Natural killer cell treated with Interleukin-12 subunit alpha and Interleukin-12 subunit beta and Interleukin-15 and Interleukin-18, amount 100 ng/mL, for 72 hours (primary cell): ENCODE data around the gene UTP4. TPM values are rescaled to one million over a fixed set of nuclear protein-coding genes. Genes with fewer than 3 reads are reported as not detected.

Experiments used
- ATAC-seq, 2 donors: fragments of 150-1000 bp; cut with Tn5 transposase in 1 of 2; sonication (Bioruptor Pico), chemical (Tn5 transposase) in 1 of 2; 2 replicates each; pipeline ENCODE4 v1.10.0; 2021
- DNase-seq: peaks from one replicate; pipeline ENCODE4 v3.0.0; 2022; ENCODE audit warnings: low spot score
- H3K27ac Mint-ChIP-seq, 2 donors: 1 replicate in 1 of 2; 2 replicates in 1 of 2; pipeline ENCODE4 v1.8.0; 2022; ENCODE audit warnings: mixed read lengths in 2 of 2, mild to moderate bottlenecking in 1 of 2, moderate library complexity in 1 of 2
- H3K27me3 Mint-ChIP-seq, 2 donors: 1 replicate in 1 of 2; 2 replicates in 1 of 2; pipeline ENCODE4 v1.8.0; 2022; ENCODE audit warnings: mixed read lengths in 2 of 2
- H3K36me3 Mint-ChIP-seq: one replicate; pipeline ENCODE4 v1.8.0; 2022; ENCODE audit warnings: mixed read lengths
- H3K4me1 Mint-ChIP-seq, 2 donors: 1 replicate in 1 of 2; 2 replicates in 1 of 2; pipeline ENCODE4 v1.8.0; 2022; ENCODE audit warnings: low read depth in 2 of 2, mixed read lengths in 2 of 2, mild to moderate bottlenecking in 1 of 2
- H3K4me3 Mint-ChIP-seq: one replicate; pipeline ENCODE4 v1.8.0; 2022; ENCODE audit warnings: mixed read lengths
- H3K9me3 Mint-ChIP-seq: 2 replicates; pipeline ENCODE4 v1.8.0; 2022; ENCODE audit warnings: mixed read lengths
- total RNA-seq, 2 donors: library from RNA; stranded (reverse); gene quantifications; one replicate each; pipeline ENCODE4 v1.2.3, GENCODE V29; 2022

Gene UTP4
- total RNA-seq, 2 donors from 2014 or later, result 72.9 to 92.0 TPM

DNA sequence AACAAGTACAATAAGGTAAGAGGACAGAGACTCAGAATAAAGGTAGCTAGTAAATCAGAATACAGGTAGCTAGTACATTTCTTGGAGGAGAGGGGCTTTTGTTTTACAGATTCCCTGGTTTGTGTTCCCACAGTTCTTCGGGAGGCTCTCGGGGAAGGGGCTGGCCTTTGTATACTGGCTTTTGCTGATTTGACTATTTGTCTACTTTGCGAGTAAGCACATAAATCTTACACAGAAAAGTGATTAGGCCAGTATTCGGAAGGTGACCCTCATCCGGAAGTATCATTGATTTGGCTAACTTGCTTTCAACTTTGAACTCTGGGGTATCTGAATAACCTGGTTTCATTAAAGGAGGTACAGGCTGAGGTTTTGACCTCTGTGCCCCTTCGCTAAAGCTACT is 33.1 kb downstream of the UTP4 start:
- H3K4me3 Mint-ChIP-seq, result no peak overlapping the region

DNA sequence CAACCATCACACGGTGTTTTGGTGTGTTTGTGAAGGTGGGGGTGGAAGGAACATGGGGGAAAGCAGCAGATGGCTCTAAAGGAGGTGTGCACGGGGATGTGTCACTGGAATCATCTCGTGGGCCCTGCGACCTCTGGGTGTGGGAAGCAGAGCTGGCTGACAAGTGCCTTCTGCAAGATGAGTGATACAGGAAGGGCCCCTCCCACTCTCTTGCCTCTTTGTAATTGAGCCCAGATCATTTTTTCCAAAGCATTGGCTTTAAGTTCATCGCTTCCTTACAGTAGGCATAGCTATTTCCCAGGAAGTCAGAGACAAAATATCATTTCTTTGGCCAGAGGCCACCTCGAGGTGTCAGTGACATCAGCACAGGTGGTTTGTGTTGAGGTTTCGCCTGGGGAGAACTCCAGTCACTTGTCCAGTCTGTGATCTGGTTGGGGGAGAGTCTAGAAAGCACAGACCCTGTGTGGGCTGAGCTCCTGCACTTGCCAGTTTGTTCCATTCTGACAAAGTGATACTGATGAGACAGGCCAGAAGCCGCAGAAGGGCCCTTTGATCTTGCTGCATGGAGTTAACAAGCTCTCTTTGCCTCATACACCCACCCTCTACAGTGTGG is 33.9 kb downstream of the UTP4 start:
- Mint-ChIP-seq H3K4me1 (peaks cover 10 to 21% of the 10 kb centered on the region in 2 donors), H3K27ac (peak overlapping the region in 1 of 2 donors; percentile 63), H3K27me3 (no peaks in the 10 kb centered on the region), H3K36me3 (peaks cover 25% of the 10 kb centered on the region), H3K9me3 (no peaks in the 10 kb centered on the region), H3K4me3 (peak overlapping the region; percentile 60)
- ATAC-seq (peak; percentile 56 to 72), DNase-seq (no peak)

More for the DNA sequence above, 33.1 kb downstream of the UTP4 start:
- no peak for DNase-seq
- no peaks in the 10 kb centered on the region for H3K27me3 Mint-ChIP-seq
- no peak for ATAC-seq
- no peak overlapping the region for H3K27ac Mint-ChIP-seq
- peaks cover 10 to 21% of the 10 kb centered on the region in 2 donors for H3K4me1 Mint-ChIP-seq
- H3K9me3 Mint-ChIP-seq, result no peaks in the 10 kb centered on the region
- peaks cover 30% of the 10 kb centered on the region for H3K36me3 Mint-ChIP-seq

DNA sequence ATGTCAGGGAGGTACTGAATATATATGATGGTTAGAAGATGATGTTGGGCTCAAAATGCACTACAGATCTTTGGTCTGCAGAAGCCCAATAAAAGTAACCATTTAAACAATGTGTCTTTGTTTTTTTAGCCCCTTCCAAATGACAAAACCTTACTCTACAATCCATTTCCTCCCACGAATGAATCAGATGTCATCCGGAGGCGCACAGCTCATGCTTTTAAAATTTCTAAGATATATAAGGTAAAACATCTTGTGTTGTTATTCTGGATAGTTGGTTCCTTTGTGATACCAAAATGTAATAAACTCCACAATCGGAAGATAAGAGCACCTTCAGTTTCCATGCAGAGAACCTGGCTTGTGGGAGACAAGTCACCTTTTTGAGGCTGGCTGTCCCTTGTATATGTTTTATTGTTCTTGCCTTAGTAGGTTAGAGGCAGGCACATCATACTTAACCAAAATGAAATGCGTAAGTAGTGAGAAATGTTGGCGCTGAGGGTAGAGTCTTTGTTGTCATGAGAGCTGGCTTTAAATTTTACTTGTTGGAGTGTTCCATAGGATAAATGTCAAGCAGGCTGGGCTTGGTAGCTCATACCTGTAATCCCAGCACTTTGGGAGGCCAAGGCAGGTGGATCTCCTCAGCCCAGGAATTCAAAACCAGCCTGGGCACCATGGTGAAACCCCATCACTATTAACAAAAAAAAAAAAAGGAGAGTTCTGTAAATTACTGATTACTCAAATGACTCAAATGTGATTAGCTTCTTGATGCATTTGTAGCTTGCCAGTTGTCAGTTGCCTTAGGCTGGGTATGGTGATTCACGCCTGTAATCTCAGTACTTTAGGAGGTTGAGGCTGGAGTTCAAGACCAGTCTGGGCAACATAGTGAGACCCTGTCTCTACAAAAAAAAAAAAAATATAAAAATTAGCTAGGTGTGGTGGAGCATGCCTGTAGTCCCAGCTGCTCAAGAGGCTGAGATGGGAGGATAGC is 34.8 kb downstream of the UTP4 start:
- ATAC-seq (no peak), DNase-seq (no peak)
- Mint-ChIP-seq H3K36me3 (peaks cover 23% of the 10 kb centered on the region), H3K27ac (peak overlapping the region in 1 of 2 donors; percentile 63), H3K4me1 (peaks cover 10 to 21% of the 10 kb centered on the region in 2 donors), H3K27me3 (no peaks in the 10 kb centered on the region), H3K4me3 (no peak overlapping the region), H3K9me3 (no peaks in the 10 kb centered on the region)

DNA sequence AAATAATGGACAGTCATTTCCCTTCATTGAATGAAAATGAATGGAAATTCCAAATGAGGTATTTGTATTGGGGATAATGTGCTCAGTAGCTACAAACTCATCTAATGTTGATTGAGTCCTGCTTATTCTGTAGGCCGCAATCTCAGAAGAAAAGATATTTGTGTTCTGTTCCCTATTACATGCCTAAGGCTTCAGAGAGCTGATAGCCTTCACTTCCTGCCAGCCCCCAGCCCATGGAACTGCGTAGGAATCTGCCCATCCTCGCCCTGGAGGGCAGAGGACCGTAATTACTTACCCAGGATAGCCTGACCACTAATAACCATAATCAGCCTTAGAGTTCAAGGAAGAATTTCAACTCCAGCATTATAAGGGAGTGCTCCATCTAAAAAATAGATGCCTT is 36.6 kb downstream of the UTP4 start:
- no peak overlapping the region for H3K4me3 Mint-ChIP-seq
- H3K27ac Mint-ChIP-seq, result no peak overlapping the region
- peaks cover 18% of the 10 kb centered on the region for H3K36me3 Mint-ChIP-seq
- no peaks in the 10 kb centered on the region for H3K27me3 Mint-ChIP-seq
- no peaks in the 10 kb centered on the region for H3K9me3 Mint-ChIP-seq
- peaks cover 18 to 28% of the 10 kb centered on the region in 2 donors for H3K4me1 Mint-ChIP-seq
- DNase-seq, result no peak
- no peak for ATAC-seq

DNA sequence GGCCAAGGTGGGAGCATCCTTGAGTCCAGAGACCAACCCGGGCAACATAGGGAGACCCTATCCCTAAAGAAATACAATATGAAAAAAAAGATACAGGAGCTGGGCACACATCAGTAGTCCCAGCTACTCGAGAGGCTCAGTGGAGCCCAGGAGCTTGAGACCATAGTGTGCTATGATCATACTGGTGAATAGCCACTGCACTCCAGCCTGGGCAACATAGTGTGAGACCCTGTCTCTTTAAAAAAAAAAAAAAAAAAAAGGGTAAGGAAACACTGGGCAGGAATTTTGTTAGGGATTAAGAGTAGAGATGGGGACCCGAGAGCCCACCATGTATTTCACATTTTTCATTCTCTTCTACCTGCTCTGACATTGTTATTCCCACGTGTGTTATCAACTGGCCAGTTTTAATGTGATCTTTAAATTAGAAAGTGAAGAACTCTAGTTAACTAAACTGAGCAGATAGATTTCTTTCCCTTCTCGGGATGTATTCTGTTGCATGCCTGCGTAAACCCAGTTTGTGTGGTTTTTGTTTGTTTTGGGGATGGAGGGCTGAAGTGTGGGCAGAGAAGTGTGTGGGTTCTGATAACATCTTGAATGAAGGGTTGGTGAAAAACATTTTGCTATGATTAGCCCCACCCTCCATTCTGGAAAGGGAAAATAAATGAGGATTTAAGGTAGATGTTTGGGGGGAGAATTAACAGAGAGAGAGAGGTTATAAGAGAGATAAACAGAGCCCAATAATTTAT is 37.3 kb downstream of the UTP4 start:
- H3K36me3 Mint-ChIP-seq, result peaks cover 18% of the 10 kb centered on the region
- no peaks in the 10 kb centered on the region for H3K9me3 Mint-ChIP-seq
- no peak overlapping the region for H3K27ac Mint-ChIP-seq
- peaks cover 18 to 28% of the 10 kb centered on the region in 2 donors for H3K4me1 Mint-ChIP-seq
- ATAC-seq (no peak), DNase-seq (no peak)
- H3K4me3 Mint-ChIP-seq, result no peak overlapping the region
- H3K27me3 Mint-ChIP-seq, result no peaks in the 10 kb centered on the region

DNA sequence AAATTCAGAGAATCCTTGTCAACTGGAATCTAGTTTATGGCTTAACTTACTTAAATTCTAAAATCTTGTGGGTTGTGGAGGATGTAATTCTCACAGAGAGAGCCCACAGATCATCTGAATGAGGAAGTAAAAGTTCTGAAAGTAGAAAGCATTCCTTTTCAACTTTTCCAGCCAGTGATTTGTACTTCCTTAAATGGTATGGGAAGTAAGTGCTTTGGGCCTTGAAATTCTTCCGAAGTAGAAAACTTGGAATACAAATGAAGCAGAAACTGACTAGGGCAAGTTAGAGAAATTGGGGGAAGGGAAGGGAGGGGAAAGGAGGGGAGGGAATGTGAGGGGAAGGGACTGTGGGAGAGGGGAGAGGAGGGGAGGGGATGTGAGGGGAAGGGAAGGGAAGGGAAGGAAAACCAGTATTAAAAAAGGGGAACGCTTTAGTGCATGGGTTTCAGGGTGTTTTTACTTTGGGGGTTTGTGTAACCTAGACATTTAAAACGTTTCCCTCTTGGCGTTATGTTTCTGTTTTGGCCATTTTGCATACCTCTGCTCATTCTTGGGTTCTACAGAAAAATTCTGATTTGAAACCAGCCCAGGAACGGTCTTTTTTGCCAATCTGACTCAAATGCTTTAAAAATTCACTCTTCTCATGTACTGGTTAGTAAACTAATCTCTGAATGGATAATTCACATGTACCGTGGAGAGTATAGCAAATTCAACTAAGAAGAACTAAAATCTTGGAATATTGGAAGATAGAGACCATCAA is 39.1 kb downstream of the UTP4 start:
- Mint-ChIP-seq H3K4me1 (peaks cover 11 to 22% of the 10 kb centered on the region in 2 donors), H3K27me3 (no peaks in the 10 kb centered on the region), H3K9me3 (no peaks in the 10 kb centered on the region), H3K27ac (no peak overlapping the region), H3K4me3 (no peak overlapping the region), H3K36me3 (peaks cover 14% of the 10 kb centered on the region)
- no peak for ATAC-seq
- DNase-seq, result no peak

DNA sequence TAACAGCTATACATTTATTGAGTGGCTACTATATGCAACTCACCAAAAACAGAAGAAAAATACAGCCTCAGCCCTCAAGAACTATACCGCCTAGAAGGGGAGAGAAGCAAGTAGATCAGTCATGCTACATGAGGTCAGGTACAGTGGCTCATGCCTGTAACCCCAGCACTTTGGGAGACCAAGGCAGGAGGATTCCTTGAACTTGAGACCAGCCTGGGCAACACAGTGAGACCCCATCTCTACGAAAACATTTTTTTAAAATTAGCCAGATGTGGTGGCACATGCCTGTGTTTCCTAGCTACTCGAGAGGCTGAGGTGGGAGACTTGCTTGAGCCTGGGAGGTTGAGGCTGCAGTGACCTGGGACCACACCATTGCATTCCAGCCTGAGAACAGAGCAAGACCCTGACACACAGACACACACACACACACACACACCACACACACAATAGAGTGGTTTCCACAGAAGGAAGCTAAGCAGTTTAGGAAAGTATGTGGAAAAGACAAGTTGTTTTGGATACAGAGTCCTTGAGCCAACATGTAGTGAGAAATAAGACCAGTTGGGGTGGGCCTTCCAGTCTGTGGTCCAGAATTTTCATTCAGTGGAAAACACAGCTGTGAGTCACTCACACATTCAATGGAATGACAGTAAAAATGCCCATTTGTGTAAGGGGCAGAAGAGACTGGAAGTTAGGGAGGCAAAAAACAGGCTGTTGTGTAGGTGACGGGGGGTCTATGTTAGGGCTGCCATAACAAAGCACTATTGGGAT is 43.8 kb downstream of the UTP4 start:
- Mint-ChIP-seq H3K4me1 (peaks cover 18 to 19% of the 10 kb centered on the region in 2 donors), H3K27me3 (no peaks in the 10 kb centered on the region), H3K36me3 (no peaks in the 10 kb centered on the region), H3K9me3 (no peaks in the 10 kb centered on the region), H3K4me3 (no peak overlapping the region), H3K27ac (no peak overlapping the region)
- DNase-seq (no peak), ATAC-seq (no peak)

DNA sequence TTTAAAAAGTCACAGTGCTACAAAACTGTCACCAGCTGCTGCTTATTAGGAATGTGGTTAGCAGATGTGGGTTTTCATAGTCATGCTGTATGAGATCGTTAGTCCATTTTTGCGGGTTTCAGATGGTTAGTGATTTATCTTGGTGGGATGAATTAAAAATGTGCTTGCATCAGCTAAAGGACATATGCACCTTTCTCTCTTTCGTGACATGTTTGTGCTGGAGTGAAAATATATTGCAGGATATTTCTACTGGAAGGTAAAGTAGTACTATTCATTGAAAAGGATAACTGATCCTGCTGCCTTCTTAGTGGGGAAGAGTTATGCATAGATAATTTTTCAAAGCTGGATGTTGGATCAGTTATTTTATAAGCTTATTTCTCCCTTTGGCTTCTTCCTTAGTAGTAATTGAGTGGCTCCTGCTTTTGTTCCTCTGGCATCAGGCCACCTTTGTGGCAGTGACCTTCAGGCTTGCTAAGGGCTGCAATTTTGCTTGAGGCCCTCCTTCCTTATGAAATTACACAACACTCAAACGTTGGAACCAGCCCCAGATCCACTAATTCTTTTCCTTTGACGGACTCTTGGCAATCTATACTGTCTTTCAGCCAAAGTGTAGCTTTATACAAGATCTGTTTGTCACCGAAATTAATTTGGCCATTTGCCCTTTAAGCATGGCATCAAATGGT is 47.0 kb downstream of the UTP4 start:
- ATAC-seq (no peak), DNase-seq (no peak)
- H3K4me3 Mint-ChIP-seq, result no peak overlapping the region
- H3K27ac Mint-ChIP-seq, result no peak overlapping the region
- H3K9me3 Mint-ChIP-seq, result no peaks in the 10 kb centered on the region
- peaks cover 11 to 13% of the 10 kb centered on the region in 2 donors for H3K4me1 Mint-ChIP-seq
- no peaks in the 10 kb centered on the region for H3K36me3 Mint-ChIP-seq
- no peaks in the 10 kb centered on the region for H3K27me3 Mint-ChIP-seq

DNA sequence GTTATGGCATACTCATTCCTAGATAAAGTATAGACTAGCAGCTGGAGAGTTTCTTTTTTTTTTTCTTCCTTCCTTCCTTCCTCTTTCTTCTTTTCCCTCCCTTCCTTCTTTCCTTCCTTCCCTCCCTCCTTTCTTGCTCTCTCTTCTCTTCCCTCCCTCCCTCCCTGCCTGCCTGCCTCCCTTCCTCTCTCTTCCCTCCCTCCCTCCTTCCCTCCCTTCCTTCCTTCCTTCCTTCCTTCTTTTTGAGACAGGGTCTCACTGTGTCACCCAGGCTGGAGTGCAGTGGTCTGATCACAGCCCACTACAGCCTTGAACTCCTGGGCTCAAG is 47.5 kb downstream of the UTP4 start:
- H3K9me3 Mint-ChIP-seq, result no peaks in the 10 kb centered on the region
- no peak for ATAC-seq

DNA sequence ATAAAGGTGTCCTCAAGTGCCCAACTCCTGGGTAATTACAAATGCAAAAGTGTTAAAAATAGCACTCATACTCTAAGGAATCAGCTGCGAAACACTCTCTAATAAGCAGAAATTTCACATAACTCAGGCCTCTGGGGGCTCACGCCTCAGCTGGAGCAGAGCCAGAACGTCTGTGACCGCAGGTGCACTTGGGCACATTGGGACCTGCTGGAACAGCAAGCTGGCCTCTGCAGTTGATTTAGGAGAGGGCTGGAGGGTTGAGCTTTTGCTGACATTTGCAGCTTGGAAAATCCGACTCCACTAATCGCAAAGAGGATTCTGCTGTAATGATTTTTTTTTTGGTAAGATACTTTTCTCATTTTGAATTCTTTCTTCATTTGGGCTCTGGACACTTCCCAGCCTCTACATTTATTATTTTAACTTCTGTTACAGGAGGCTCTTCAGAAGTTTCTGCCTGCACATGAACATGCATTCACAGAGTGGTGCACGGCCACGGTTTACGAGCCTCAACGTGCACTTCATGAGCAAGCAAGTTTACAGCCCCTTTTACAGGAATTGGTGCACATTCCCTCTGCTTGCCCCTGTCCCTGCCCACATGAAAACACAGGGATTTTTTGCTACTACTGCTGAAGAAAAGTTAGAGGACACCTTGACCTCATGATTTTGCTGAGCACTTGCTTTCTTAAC is 50.4 kb downstream of the UTP4 start:
- Mint-ChIP-seq H3K4me3 (no peak overlapping the region), H3K27me3 (no peaks in the 10 kb centered on the region), H3K4me1 (peaks cover 24 to 26% of the 10 kb centered on the region in 2 donors), H3K27ac (no peak overlapping the region), H3K9me3 (no peaks in the 10 kb centered on the region), H3K36me3 (no peaks in the 10 kb centered on the region)
- ATAC-seq (no peak), DNase-seq (no peak)

More for the DNA sequence above, 47.5 kb downstream of the UTP4 start:
- no peaks in the 10 kb centered on the region for H3K36me3 Mint-ChIP-seq
- no peak overlapping the region for H3K27ac Mint-ChIP-seq
- H3K4me1 Mint-ChIP-seq, result peaks cover 16% of the 10 kb centered on the region in 2 donors
- DNase-seq, result no peak
- no peak overlapping the region for H3K4me3 Mint-ChIP-seq
- no peaks in the 10 kb centered on the region for H3K27me3 Mint-ChIP-seq

DNA sequence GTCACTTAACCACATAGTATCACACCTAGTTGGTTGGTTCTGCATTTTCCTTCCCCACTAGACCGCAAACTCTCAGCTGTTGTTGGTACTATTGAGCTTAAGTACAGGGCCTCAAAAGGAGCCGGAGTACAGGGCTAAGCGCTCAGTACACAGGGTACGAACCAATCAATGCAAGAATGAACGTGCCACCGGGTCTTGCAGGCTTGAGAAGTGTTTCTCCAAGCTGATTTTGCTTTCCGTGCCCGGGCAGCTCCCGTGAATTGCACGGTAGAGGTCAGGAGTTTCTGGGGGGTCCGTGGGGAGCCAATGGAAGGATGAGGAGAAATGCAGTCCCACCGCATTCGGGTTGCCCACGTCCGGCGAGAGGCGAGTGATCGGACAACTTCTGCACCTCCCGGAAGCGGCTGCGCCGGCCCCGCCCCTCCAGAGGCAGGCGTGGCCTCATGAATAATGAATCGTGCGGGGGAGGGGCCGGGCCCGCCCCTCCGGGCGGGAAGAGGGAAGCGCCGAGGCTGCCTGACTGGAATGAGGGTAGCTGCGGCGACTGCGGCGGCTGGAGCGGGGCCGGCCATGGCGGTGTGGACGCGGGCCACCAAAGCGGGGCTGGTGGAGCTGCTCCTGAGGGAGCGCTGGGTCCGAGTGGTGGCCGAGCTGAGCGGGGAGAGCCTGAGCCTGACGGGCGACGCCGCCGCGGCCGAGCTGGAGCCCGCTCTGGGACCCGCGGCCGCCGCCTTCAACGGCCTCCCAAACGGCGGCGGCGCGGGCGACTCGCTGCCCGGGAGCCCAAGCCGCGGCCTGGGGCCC is 54.4 kb downstream of the UTP4 start, which contains the start of gene SNTB2:
SNTB2 (plus strand) TSS at position 523 of the 804 bp plus-strand sequence; CDS start at position 526, 3 bp downstream.
- Mint-ChIP-seq H3K27me3 (no peaks in the 10 kb centered on the region), H3K4me3 (peak within 1 kb of the TSS; percentile 96), H3K4me1 (peaks cover 36 to 40% of the 10 kb centered on the region in 2 donors), H3K27ac (peak within 1 kb of the TSS; percentile 95 to 97), H3K36me3 (peaks cover 4% of the 10 kb centered on the region), H3K9me3 (no peaks in the 10 kb centered on the region)
- DNase-seq, result peak; percentile 91
- ATAC-seq, result peak; percentile 90 to 94
